ENCODE results near the gene PRKCA. TPM values are rescaled to one million over a fixed set of nuclear protein-coding genes. Genes with fewer than 3 reads are reported as not detected.

Gene PRKCA
- total RNA-seq, 2 donors from 2014 or later, result 10.9 to 12.4 TPM

- intact Hi-C loops (cut with DNase I), result no loop called here
- DNase-seq (ENCODE audit: low spot score), result no peak
Measured at GRCh38 chr17:66423056-66423955, 120.9 kb downstream of the PRKCA start.

GRCh38 chr17:66425756-66426396, 123.5 kb downstream of the PRKCA start:
- intact Hi-C loops (cut with DNase I), result no loop called here

GRCh38 chr17:66426397-66427033, 124.1 kb downstream of the PRKCA start:
- intact Hi-C loops (cut with DNase I), result no loop called here
- no peak for DNase-seq (ENCODE audit: low spot score)

More at GRCh38 chr17:66425756-66426396, 123.5 kb downstream of the PRKCA start:
- DNase-seq (ENCODE audit: low spot score), result no peak

- intact Hi-C loops (cut with DNase I), result no loop called here
- DNase-seq (ENCODE audit: low spot score), result no peak
Measured at GRCh38 chr17:66427134-66427533, 124.7 kb downstream of the PRKCA start.

- no peak for DNase-seq (ENCODE audit: low spot score)
- intact Hi-C loops (cut with DNase I), result no loop called here
Measured at GRCh38 chr17:66429680-66430079, 127.3 kb downstream of the PRKCA start.

- intact Hi-C loops (cut with DNase I), result no loop called here
- no peak for DNase-seq (ENCODE audit: low spot score)
Measured at GRCh38 chr17:66430846-66431795, 128.7 kb downstream of the PRKCA start.

GRCh38 chr17:66431910-66432309, 129.5 kb downstream of the PRKCA start:
- no peak for DNase-seq (ENCODE audit: low spot score)
- intact Hi-C loops (cut with DNase I), result no loop called here

GRCh38 chr17:66432411-66432957, 130.1 kb downstream of the PRKCA start:
- no peak for DNase-seq (ENCODE audit: low spot score)
- intact Hi-C loops (cut with DNase I), result no loop called here

GRCh38 chr17:66432996-66433551, 130.7 kb downstream of the PRKCA start:
- intact Hi-C loops (cut with DNase I), result no loop called here
- DNase-seq (ENCODE audit: low spot score), result no peak

- intact Hi-C loops (cut with DNase I), result no loop called here
- no peak for DNase-seq (ENCODE audit: low spot score)
Measured at GRCh38 chr17:66435182-66435581, 132.8 kb downstream of the PRKCA start.

GRCh38 chr17:66436631-66437030, 134.2 kb downstream of the PRKCA start:
- intact Hi-C loops (cut with DNase I), result no loop called here
- no peak for DNase-seq (ENCODE audit: low spot score)

GRCh38 chr17:66437476-66438026, 135.1 kb downstream of the PRKCA start:
- intact Hi-C loops (cut with DNase I), result no loop called here
- no peak for DNase-seq (ENCODE audit: low spot score)

- DNase-seq (ENCODE audit: low spot score), result no peak
- intact Hi-C loops (cut with DNase I), result no loop called here
Measured at GRCh38 chr17:66438101-66438500, 135.7 kb downstream of the PRKCA start.

GRCh38 chr17:66441101-66441661, 138.8 kb downstream of the PRKCA start:
- intact Hi-C loops (cut with DNase I), result no loop called here
- DNase-seq (ENCODE audit: low spot score), result no peak

- DNase-seq (ENCODE audit: low spot score), result no peak
Measured at GRCh38 chr17:66443166-66443565, 140.8 kb downstream of the PRKCA start.

GRCh38 chr17:66443606-66444005, 141.2 kb downstream of the PRKCA start:
- intact Hi-C loops (cut with DNase I), result no loop called here

More at GRCh38 chr17:66443166-66443565, 140.8 kb downstream of the PRKCA start:
- intact Hi-C loops (cut with DNase I), result no loop called here

GRCh38 chr17:66444031-66444430, 141.6 kb downstream of the PRKCA start:
- no peak for DNase-seq (ENCODE audit: low spot score)
- intact Hi-C loops (cut with DNase I), result no loop called here

More at GRCh38 chr17:66443606-66444005, 141.2 kb downstream of the PRKCA start:
- no peak for DNase-seq (ENCODE audit: low spot score)

GRCh38 chr17:66445229-66445628, 142.8 kb downstream of the PRKCA start:
- intact Hi-C loops (cut with DNase I), result no loop called here
- DNase-seq (ENCODE audit: low spot score), result no peak
